Measurements from ENCODE around the gene TRANK1.
A peak's percentile ranks its signal among the peaks of the same experiment; 100 is the strongest.
"Not testable (repeated sequence)": the region's sequence is repeated elsewhere in the genome, so short reads cannot be mapped to it uniquely, and the experiment has no call there.

The TRANK1 gene

GRCh38 chr3:36954452-36955134 is 9.7 kb upstream of the TRANK1 start:
- TF ChIP-seq EZH2phosphoT487 (IDR thresholded peaks at IDR 0.05; ENCODE audit: borderline replicate concordance, low read length): no peak
- no peak for TF ChIP-seq CTCF (IDR thresholded peaks at IDR 0.05; ENCODE audit: low read depth, low read length, poor library complexity, severe bottlenecking)

GRCh38 chr3:36947814-36948213 is 3.0 kb upstream of the TRANK1 start:
- Histone ChIP-seq H3K4me1 (ENCODE audit: control insufficient read depth, low read length) (peaks cover 15% of the 10 kb centered on the region), H3K79me2 (ENCODE audit: control insufficient read depth, low read length) (peaks cover 13% of the 10 kb centered on the region)
- not testable (repeated sequence) for H3F3A ChIP-seq (ENCODE audit: control insufficient read depth, insufficient read depth); H3K36me3 ChIP-seq (ENCODE audit: control insufficient read depth, low read length); H3K9me2 ChIP-seq (replicated peaks; ENCODE audit: control insufficient read depth, low read length); H3K4me3 ChIP-seq (ENCODE audit: low read length); H3K27ac ChIP-seq (ENCODE audit: low read depth, low read length); H4K20me1 ChIP-seq (ENCODE audit: control insufficient read depth, insufficient read depth, low read depth, low read length); H3K27me3 ChIP-seq (ENCODE audit: control insufficient read depth, low read length); H3K4me2 ChIP-seq (ENCODE audit: low read length); H3K9me3 ChIP-seq (ENCODE audit: control insufficient read depth, insufficient read depth, low read length)

More at GRCh38 chr3:36954452-36955134, 9.7 kb upstream of the TRANK1 start:
- Histone ChIP-seq H3K27me3 (ENCODE audit: control insufficient read depth, low read length) (no peaks in the 10 kb centered on the region), H3K27ac (ENCODE audit: low read depth, low read length) (no peak overlapping the region), H3F3A (ENCODE audit: control insufficient read depth, insufficient read depth) (no peaks in the 10 kb centered on the region), H3K4me1 (ENCODE audit: control insufficient read depth, low read length) (peaks cover 12% of the 10 kb centered on the region), H3K9me3 (ENCODE audit: control insufficient read depth, insufficient read depth, low read length) (no peaks in the 10 kb centered on the region), H3K4me3 (ENCODE audit: low read length) (no peak overlapping the region), H3K4me2 (ENCODE audit: low read length) (no peak overlapping the region), H3K79me2 (ENCODE audit: control insufficient read depth, low read length) (no peaks in the 10 kb centered on the region), H4K20me1 (ENCODE audit: control insufficient read depth, insufficient read depth, low read depth, low read length) (no peaks in the 10 kb centered on the region), H3K9me2 (replicated peaks; ENCODE audit: control insufficient read depth, low read length) (no peaks in the 10 kb centered on the region), H3K36me3 (ENCODE audit: control insufficient read depth, low read length) (no peaks in the 10 kb centered on the region)

- H3K79me2 ChIP-seq (ENCODE audit: control insufficient read depth, low read length): peaks cover 36% of the 10 kb centered on the region
- H3K4me1 ChIP-seq (ENCODE audit: control insufficient read depth, low read length): peaks cover 15% of the 10 kb centered on the region
- peaks cover 3% of the 10 kb centered on the region for H3K36me3 ChIP-seq (ENCODE audit: control insufficient read depth, low read length)
- no peaks in the 10 kb centered on the region for H3K9me2 ChIP-seq (replicated peaks; ENCODE audit: control insufficient read depth, low read length)
- peak overlapping the region; percentile 95 for H3K4me2 ChIP-seq (ENCODE audit: low read length)
- H3K27ac ChIP-seq (ENCODE audit: low read depth, low read length): no peak overlapping the region
- no peaks in the 10 kb centered on the region for H3F3A ChIP-seq (ENCODE audit: control insufficient read depth, insufficient read depth)
- no peaks in the 10 kb centered on the region for H4K20me1 ChIP-seq (ENCODE audit: control insufficient read depth, insufficient read depth, low read depth, low read length)
- no peaks in the 10 kb centered on the region for H3K27me3 ChIP-seq (ENCODE audit: control insufficient read depth, low read length)
- peak overlapping the region; percentile 96 for H3K4me3 ChIP-seq (ENCODE audit: low read length)
- no peak for TF ChIP-seq EZH2phosphoT487 (IDR thresholded peaks at IDR 0.05; ENCODE audit: borderline replicate concordance, low read length)
- TF ChIP-seq CTCF (IDR thresholded peaks at IDR 0.05; ENCODE audit: low read depth, low read length, poor library complexity, severe bottlenecking): no peak
- peaks cover 8% of the 10 kb centered on the region for H3K9me3 ChIP-seq (ENCODE audit: control insufficient read depth, insufficient read depth, low read length)
These were observed 603 bp upstream of the TRANK1 start for GRCh38 chr3:36945333-36945980.

GRCh38 chr3:36944012-36944640 is 728 bp downstream of the TRANK1 start:
- Histone ChIP-seq H3K4me3 (ENCODE audit: low read length) (peak overlapping the region; percentile 96), H3K79me2 (ENCODE audit: control insufficient read depth, low read length) (peaks cover 40% of the 10 kb centered on the region), H3K4me2 (ENCODE audit: low read length) (peak overlapping the region; percentile 95), H3K36me3 (ENCODE audit: control insufficient read depth, low read length) (peaks cover 3% of the 10 kb centered on the region), H3K4me1 (ENCODE audit: control insufficient read depth, low read length) (peaks cover 19% of the 10 kb centered on the region), H3F3A (ENCODE audit: control insufficient read depth, insufficient read depth) (no peaks in the 10 kb centered on the region), H3K9me3 (ENCODE audit: control insufficient read depth, insufficient read depth, low read length) (peaks cover 8% of the 10 kb centered on the region), H3K9me2 (replicated peaks; ENCODE audit: control insufficient read depth, low read length) (no peaks in the 10 kb centered on the region), H3K27me3 (ENCODE audit: control insufficient read depth, low read length) (no peaks in the 10 kb centered on the region), H3K27ac (ENCODE audit: low read depth, low read length) (peak overlapping the region; percentile 54), H4K20me1 (ENCODE audit: control insufficient read depth, insufficient read depth, low read depth, low read length) (no peaks in the 10 kb centered on the region)
- TF ChIP-seq EZH2phosphoT487 (IDR thresholded peaks at IDR 0.05; ENCODE audit: borderline replicate concordance, low read length) (no peak), CTCF (IDR thresholded peaks at IDR 0.05; ENCODE audit: low read depth, low read length, poor library complexity, severe bottlenecking) (no peak)
